NCI-H2227 (cell line): ENCODE measurements around the gene MMP17.

Experiments
- DNase-seq: peaks from one replicate; lab custom pipeline; 2025; ENCODE audit not compliant: unreplicated experiment; lab: John Stamatoyannopoulos, UW

The MMP17 gene

DNA sequence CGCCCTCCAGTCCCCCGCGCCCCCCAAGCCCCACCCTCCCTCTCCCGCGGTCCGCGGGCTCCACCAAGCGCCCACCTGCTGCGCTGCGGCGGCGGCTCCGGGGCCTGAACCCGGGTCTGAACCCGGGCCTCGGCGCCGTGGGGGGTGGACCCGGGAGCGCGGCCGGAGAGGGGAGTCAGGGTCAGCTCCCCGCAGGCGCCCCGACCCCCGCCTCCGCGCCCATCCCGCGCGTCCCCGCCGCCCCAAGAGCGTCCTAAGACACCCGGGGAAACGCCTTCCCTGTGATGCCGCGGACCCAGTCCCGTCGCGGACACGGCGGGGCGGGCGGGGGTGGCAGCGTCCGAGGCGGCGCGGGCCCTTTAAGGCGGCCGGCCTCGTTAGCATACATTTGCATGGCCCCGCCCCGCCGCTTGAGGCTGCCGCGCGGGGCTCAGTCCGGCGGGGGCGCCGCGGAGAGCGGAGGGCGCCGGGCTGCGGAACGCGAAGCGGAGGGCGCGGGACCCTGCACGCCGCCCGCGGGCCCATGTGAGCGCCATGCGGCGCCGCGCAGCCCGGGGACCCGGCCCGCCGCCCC is at the start of gene MMP17:
MMP17 (plus strand) TSS at position 433 of the 574 bp plus-strand sequence; CDS start at position 535, 102 bp downstream.
- DNase-seq: peak; percentile 85

DNA sequence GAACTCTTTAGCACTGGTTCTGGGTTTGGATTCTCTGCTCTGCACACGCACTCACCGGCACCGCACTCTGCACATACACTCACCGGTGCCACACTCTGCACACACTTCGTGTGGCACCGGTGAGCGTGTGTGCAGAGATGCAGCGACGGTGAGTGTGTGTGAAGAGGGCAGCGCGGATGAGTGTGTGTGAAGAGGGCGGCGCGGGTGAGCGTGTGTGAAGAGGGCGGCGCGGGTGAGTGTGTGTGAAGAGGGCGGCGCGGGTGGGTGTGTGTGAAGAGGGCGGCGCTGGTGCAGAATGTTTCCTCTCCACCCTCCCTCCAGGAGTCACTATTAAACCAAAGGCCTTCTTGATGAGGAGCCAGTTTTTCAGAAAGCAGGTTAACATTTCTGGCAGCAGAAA is 49.2 kb upstream of the MMP17 start:
- no peak for DNase-seq

DNA sequence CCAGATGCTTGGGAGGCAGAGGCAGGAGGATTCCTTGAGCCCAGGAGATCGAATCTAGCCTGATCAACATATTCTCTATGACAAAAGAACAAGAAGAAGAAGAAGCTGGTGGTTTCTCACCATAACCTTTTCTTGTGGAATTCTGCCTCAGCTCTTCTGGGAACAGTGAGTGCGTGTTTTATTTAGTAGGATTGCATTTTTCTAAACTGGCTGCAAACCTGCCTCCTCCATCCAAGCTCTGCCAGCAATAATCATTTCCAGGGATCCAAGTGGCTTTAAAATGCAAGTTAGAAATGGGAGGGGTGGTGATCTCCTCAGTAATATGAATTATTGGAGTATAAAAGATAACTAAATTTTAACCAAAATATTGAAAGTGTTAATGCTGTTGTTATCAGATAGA is 46.1 kb upstream of the MMP17 start:
- DNase-seq: no peak

DNA sequence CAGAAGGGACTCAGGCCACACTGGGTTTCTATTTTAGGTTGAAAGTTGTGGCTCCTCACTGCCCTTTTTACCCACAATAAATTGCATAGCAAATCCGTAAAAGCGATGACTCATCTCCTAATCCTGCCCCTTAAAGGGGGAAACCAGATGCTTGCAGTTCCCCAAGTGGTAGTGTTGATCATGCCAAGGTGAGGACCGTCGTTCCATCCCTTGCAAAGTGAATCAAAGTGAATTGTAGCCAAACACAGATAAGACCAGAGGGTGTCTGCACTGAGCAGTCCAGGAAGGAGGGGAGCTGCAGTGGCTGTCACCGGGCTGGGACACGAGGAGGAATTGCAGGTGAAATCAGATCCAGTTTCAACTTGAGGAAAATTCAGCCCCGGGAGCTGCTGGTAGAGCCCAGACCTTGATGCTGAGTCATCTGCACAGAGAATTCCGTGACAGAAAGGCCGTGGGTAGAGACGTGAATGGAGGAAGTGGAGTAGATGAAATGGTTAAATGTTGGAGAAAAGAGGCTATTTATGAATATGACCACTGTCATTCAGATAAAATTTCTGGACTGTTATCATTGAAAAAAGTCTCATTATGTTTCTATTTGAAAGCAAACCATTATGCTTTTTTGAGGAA is 44.2 kb upstream of the MMP17 start:
- DNase-seq: no peak

DNA sequence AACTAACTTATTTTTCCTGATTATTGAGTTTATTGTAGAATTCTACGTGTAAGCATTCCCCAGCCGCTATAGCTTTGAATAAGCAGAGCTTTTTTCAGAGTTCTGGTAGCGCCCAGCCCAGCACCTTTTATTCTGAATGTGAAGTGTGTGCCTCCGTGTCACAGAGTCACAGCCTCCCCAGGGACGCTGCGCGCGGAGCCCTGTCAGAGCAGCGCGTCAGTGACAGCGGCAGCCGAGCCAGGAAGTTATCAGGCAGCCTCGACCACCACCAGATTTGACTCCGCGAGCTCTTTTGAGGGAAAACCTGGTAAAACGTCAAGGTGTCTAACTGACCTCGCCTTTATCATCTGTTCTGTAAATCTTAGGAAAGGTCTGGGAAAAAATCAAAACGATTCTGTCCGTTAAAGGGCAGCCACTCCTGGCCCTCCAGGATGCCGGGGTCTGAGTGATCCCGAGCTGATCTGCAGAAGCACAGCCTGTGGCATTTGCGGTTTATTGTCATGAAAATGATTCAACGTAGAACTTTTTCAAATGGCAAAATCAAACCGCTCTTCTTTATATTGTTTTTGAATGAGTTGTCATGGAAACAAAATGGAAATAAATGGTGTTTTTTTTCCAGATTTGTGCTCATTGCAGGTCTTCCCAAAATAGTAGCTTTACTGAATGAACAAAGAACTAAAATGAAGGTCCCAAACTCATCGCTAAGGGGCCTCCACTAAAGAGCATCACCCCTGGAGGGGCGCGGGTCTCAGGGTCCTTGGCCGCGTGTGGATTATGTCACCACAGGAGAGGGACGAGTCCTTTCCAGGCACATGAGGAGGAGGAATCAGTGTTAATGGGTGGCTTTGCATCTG is 43.1 kb upstream of the MMP17 start:
- no peak for DNase-seq

DNA sequence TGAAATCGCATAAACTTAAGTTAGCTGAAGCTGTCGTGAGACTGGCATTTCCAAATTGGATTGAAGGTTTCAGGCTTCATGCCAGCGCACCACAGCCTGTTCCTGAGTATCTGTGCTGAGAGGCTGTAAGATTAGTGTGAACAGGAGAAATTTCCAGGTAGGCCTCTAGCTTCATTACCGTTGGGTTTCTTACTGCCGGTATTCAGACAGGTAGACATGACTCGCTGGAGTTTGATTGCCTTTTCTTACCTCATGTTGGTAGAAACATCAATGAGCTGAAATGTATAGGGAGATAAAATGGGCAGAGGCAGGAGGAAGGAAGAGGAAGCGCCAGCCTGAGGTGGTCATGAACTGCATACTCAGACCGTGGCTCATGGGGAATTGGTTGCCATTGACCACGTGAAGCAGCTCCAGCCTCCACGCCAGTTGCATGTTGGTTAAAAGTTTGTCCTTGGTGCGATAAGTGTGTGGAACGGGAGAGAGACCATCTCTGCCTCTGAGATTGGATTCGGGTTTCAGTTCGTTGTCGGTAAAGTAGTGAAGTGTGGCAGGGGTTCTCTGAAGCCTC is 42.3 kb upstream of the MMP17 start:
- no peak for DNase-seq

DNA sequence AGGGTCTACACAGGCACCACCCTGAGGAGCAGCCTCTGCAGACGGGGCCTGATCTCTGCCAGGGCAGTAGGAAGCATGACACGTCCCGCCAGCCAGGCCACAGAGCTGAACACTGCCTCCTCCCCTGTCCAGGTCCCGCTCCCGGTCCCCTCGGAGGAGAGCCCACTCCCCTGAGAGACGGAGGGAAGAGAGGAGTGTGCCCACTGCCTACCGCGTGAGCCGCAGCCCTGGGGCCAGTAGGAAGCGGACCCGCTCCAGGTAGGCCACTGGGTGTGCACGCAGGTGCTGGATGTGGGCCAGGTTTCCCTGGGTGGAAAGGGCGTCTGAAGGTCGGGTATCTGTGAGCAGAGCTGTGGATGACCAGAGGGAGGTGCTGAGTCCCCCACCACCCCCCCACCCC is 41.9 kb upstream of the MMP17 start:
- DNase-seq: no peak

DNA sequence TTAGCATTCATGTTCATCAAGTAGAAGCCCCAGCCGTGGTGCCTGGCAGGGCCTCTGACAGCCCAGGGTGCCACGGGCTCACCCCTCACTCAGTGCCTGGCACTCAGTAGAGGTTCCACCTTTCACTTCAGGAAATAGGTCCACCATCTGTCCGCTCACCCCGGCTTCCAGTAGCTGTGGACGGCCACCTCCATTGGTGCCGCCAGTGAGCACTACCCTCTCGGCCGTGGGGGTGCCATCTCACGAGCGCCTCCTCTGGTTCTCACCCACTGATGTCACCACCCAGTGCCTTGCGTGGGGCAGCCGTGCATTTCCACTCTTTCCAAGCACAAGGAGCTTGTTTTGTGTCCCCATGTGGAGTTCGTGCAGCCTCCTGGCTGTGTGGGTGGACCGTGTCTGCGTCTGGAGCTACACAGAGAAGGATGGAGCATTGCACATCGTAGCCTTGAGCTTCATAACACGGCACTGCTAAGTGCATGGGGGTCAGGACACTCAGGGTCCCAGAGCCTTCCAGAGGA is 41.0 kb upstream of the MMP17 start:
- no peak for DNase-seq

DNA sequence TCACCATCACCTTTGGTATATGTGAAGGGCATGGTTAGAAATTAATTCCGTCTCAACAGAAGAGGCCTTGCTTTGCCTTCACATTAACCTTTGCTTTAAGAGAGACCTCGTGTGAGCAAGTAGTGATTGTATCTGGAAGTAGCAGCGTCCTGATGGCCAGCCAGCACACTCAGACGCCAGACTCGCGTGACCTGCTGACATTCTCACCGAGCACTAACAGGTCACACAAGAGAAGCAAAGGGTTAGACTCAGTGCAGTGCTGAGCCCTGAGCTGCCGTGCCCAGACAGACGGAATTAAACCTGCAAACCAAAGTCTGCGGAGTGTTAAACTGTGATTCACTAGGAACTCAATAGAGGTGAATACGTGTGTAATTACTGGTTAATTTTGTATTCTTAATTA is 40.1 kb upstream of the MMP17 start:
- no peak for DNase-seq

DNA sequence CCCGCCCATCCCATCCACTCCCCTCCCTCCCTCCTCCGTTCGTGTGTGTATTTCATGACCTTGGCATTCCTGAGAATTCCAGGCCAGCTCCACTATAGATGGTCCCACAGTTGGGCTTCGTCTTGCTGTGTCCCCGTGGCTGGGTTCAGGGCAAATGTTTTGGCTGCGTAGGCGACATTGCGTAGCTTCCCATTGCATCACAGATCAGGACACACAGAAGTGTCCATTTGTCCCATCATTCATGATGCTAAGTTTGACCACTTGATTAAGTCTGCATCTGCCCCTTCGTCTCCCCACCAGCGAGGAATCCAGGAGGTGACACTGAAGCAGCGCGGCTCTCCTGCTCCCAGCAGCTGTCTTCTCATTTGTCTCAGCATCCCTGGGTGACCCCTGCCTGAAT is 38.6 kb upstream of the MMP17 start:
- DNase-seq: no peak

DNA sequence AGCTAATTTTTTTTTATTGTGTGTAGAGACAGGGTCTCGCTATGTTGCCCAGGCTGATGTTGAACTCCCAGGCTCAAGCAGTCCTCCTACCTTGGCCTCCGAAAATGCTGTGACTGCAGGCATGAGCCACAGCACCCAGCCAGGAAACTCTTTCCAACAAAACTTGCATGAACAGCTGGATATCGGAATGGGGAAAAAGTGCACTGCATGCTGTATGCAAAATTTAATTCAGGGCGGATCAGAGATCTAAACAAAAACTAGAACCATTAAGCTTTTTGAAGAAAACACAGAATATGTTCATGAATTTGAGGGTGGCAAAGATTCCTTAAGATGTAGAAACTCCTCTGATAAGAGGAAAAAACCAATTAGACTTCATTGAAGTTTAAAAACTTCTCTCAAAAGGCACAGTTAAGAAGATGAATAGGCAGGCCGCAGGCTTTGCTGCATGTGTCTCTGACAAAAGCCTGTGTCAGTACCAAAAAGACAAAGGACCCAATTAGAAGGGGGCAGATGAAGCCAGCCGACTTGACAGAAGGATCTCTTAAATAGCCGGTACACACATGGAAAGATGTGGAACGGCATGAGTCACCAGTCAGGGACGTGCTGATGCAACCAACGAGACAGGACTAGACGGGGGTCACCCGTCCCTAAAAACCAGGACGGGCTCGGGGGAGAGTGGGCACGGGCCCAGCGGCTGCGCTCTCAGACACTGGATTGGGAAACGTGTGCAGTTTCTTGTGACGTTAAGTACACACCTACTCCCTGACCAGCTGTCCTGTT is 34.8 kb upstream of the MMP17 start:
- no peak for DNase-seq

DNA sequence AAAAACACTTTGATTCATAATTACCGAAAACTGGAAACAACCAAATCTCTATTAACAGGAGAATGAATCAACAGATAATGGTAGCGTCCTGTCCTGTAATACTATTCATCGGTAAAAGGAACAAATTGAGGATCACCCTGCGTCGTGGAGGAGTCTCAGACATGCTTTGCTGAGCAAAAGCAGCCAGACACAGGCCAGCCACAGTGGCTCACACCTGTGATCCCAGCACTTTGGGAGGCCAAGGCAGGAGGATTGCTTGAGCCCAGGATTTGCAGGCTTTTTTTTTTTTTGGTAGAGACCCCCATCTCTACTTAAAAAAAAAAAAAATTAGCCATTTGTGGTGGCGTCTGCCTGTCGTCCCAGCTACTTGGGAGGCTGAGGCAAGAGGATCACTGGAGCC is 34.1 kb upstream of the MMP17 start:
- DNase-seq: no peak

DNA sequence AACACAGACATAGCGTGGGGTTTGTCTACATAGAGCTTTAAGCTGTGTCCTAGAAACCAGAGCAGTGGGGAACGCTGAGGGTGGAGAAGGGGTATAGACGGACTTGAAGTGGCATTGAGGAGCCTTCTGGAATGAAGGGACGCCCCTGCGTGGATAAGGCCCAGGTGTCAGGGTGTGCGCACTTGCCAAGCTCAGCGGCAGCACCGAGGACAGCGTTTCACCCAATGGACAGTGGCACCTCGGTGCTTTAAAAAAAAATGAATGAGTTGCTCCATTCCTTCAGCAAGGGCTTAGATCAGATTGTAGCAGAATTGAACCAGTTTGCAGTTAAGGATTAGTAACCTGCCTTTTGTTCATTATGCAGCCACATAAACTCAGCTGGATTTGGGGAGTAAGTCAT is 33.6 kb upstream of the MMP17 start:
- no peak for DNase-seq

DNA sequence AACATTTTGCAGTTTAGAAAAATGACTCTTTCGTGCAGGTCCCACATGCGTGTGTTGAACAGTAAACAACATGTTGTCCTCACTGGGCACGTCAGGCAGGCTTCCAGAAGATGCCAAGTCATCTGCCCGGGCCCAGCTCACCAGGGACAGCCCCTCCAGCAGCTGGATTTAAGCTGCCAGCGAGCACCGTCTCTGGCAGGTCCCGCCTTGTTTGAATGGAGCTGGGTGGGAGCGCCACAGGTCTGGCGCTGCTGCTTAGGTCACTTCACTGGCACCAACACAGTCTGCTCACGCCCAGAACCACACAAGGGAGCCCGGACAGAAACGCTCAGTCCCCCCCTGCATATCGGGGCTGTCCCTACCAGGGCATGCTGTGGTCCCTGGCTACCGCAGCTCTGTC is 33.1 kb upstream of the MMP17 start:
- DNase-seq: no peak

DNA sequence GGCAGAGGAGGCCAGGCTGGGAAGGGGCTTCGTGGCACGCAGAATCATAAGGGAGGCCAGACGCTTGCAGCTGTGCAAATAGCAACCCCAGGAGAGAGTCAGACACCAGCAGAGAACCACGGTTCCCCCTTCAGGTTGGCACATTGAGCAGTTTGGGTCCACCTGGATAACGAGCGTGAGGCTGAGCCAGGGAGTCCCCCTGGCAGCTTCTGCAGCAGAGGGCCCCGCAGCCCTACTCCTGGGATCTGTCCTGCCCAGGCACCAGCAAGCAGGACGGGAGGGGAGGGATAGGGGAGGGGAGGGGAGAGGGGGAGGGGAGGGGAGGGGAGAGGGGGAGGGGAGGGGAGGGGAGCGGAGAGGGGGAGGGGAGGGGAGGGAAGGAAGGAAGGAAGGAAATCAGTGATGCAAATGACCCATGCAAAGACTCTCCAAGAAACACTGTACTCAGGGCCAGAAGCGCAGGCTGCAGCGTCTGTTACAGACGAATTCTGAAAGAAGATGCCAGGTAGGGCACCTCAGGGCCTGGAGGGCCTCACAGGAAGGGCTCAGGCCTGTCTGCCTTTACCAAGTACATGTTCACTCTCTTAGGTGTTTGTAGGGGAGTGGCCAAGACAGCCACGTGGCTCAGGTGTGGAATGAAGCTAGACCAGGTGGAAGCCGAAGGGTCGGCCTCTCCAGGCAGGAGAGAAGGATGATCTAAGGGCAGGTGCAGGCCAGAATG is 32.3 kb upstream of the MMP17 start:
- DNase-seq: no peak

DNA sequence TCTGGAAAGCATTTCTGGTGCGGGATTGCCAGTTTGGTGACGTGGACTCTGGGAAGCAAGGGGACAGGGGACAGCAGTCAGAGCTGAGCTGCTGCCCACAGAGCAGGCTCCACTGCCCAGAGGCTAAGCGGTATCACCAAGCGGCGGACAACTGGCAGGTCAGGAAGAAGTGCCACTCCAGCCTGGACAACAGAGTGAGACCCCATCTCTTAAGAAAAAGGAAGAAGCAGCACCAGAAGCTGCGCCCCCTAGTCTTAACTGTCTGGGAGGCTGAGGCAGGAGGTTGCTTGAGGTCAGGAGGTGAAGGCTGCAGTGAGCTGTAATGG is 31.8 kb upstream of the MMP17 start:
- DNase-seq: no peak

DNA sequence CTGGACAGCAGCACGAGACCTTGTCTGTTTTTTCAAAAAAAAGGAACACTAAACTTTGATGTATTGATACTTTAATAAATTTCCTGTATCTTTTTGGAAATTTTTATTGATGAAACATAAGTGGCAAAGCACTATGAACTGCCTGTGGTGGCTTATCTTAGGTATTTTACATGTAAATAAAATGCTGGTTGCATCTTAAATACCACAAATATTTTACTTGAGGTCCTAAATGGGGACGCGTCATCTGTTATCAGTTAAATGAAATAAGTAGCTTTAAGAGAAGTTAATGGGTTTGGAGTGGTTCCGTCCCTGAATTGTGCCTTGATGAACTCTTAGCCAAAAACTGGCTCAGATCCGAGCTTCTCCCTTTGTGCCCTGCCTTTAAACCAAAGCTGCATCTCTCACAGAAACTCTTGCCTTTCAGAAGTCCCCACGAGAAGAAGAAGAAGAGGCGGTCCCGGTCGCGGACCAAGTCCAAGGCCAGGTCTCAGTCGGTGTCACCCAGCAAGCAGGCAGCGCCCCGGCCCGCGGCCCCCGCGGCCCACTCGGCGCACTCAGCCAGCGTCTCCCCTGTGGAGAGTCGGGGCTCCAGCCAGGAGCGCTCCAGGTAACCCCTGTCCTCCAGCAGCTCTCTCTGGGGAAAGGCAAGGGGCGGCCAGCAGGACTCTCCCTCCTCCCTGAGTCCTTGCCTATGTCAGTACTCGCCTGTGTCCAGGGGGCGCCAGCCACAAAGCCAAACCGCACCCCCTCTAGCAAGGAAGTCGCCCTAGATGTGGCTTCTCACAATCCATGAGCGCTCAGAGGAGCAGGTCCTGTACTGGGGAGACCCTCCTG is 31.2 kb upstream of the MMP17 start:
- no peak for DNase-seq

DNA sequence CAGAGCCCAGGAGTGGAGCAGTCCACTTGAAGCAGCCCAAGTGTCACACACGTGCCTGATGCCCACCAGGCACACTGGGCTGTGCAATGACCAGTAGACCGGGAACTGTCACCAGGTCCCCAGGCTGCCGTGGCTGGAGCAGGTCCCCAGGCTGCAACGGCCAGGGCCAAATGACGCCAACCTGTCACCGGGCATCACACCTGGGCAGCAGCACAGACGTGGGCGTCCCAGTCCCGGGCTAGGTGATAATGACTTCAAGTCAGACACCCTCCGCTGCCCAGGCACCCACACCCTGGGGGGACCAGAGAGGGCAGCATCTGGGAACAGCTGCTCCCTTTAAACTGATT is 30.6 kb upstream of the MMP17 start:
- no peak for DNase-seq

DNA sequence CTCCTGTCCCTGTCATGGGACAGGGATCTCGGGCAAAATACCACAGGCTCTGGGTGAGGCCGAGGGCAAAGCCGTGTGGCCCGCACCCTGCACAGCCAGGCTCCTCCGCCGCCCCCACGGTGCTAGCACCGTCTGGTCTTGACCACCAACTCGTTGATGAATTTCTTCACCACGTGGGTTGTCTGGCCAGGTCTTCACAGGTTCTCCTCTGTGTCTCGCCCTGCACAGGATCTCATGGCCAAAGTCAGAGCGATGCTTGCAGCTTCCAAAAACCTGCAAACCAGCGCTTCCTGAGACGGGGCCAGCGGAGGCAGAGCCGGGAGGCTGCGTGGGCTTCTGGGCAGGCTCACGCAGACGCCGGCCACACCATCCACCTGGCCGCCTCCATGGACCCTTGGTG is 29.0 kb upstream of the MMP17 start:
- no peak for DNase-seq
